Caco-2 (cell line): ENCODE measurements around the gene ADAM12. TPM values are rescaled to one million over a fixed set of nuclear protein-coding genes. Genes with fewer than 3 reads are reported as not detected.

Experiments
- BruUV-seq: library from RNA; stranded (reverse); fragments of 400-500 nt; replicated peaks from 2 replicates; lab custom pipeline; 2021; lab: Mats Ljungman, UMichigan
- CTCF ChIA-PET: fragments of 300-600 bp; sonication (Branson Sonifier 250); formaldehyde crosslinking; loops from one replicate; lab custom pipeline; 2022; ENCODE audit warnings: antibody characterized with exemption; lab: Charles Lee
- POLR2A ChIA-PET: fragments of 300-600 bp; sonication (Branson Sonifier 250); formaldehyde crosslinking; loops from one replicate; lab custom pipeline; 2022; ENCODE audit warnings: antibody characterized with exemption; lab: Charles Lee
- DNase-seq, 2 experiments: peaks; one replicate each; pipeline versions ENCODE4 v3.0.0 to v3.0.0-alpha.2; 2020 to 2022
- H3K27me3 ChIP-seq: replicated peaks from 2 replicates; pipeline ENCODE4 v1.6.0; 2011; ENCODE audit warnings: low read length; ENCODE audit not compliant: control insufficient read depth, insufficient read depth
- H3K36me3 ChIP-seq: 2 replicates; pipeline ENCODE4 v1.5.1; 2011; ENCODE audit warnings: low read length; ENCODE audit not compliant: control insufficient read depth, insufficient read depth
- H3K4me1 ChIP-seq: fragments of 250-450 bp; sonication (Bioruptor Pico); 2 replicates; pipeline ENCODE4 v1.5.1; 2020; ENCODE audit warnings: mild to moderate bottlenecking
- H3K4me3 ChIP-seq: 2 replicates; pipeline ENCODE4 v1.5.1; 2011; ENCODE audit warnings: low read depth, mild to moderate bottlenecking, control low read depth, low read length
- H3K9me3 ChIP-seq: fragments of 250-450 bp; sonication (Bioruptor Pico); 2 replicates; pipeline ENCODE4 v1.5.1; 2020; ENCODE audit warnings: mild to moderate bottlenecking, moderate library complexity
- H3K27ac Mint-ChIP-seq: one replicate; pipeline ENCODE4 v1.8.0; 2022; ENCODE audit warnings: mixed read lengths; ENCODE audit not compliant: unreplicated experiment
- H3K27me3 Mint-ChIP-seq: one replicate; pipeline ENCODE4 v1.8.0; 2022; ENCODE audit warnings: mixed read lengths; ENCODE audit not compliant: insufficient read depth, unreplicated experiment
- H3K36me3 Mint-ChIP-seq: one replicate; pipeline ENCODE4 v1.8.0; 2022; ENCODE audit warnings: mild to moderate bottlenecking, mixed read lengths; ENCODE audit not compliant: insufficient read depth, unreplicated experiment
- H3K4me1 Mint-ChIP-seq: one replicate; pipeline ENCODE4 v1.8.0; 2022; ENCODE audit warnings: low read depth, mixed read lengths; ENCODE audit not compliant: unreplicated experiment
- H3K4me3 Mint-ChIP-seq: one replicate; pipeline ENCODE4 v1.8.0; 2022; ENCODE audit warnings: mild to moderate bottlenecking, moderate library complexity, mixed read lengths; ENCODE audit not compliant: unreplicated experiment
- H3K9me3 Mint-ChIP-seq: one replicate; pipeline ENCODE4 v1.8.0; 2022; ENCODE audit warnings: mixed read lengths; ENCODE audit not compliant: unreplicated experiment
- intact Hi-C: fragments of 100-400 bp; cut with micrococcal nuclease; formaldehyde crosslinking; loops from one replicate; pipeline ENCODE4 v1.10.0; 2022; ENCODE audit not compliant: unreplicated experiment
- total RNA-seq: library from RNA; stranded (reverse); gene quantifications from 2 replicates; pipeline ENCODE4 v1.2.3, GENCODE V29; 2022
- TF ChIP-seq, protein P1 (sequence below), 2 experiments: fragments of 200-600 bp in 1 of 2; IDR thresholded peaks; 1 replicate in 1 of 2; 2 replicates in 1 of 2; pipeline versions ENCODE4 v1.5.1 to v1.8.0; 2011 to 2022; ENCODE audit warnings: antibody characterized with exemption in 1 of 2, control low read depth in 1 of 2, inconsistent platforms in 1 of 2, low read depth in 1 of 2, low read length in 1 of 2, mild to moderate bottlenecking in 1 of 2, moderate library complexity in 1 of 2; ENCODE audit not compliant: insufficient read depth in 1 of 2, severe bottlenecking in 1 of 2, unreplicated experiment in 1 of 2

The ADAM12 gene
- total RNA-seq, 1 experiment from 2014 or later, result not detected

DNA sequence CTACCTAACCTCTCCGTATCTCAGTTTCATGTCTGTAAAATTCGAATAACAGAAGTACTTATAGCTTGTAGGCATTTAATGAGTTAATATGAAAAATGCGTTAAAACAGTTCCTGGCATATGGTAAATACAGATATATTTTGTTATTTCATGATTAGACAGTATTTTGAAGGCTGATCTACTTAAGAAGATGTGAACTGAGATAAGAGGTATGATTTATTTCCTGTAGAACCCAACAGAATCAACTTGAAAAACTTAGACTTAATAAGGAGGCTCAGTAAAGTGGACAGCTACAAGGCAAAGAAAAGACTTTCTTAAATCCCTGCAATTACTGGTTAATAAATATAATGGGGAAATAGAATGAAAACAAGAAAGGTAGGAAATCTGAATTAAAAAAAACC is 388.6 kb downstream of the ADAM12 start:
- Mint-ChIP-seq H3K9me3 (no peaks in the 10 kb centered on the region), H3K36me3 (no peaks in the 10 kb centered on the region), H3K27ac (no peak overlapping the region), H3K4me3 (no peak overlapping the region), H3K27me3 (peaks cover 20% of the 10 kb centered on the region), H3K4me1 (no peaks in the 10 kb centered on the region)
- no TSS peak for BruUV-seq
- no peaks in the 10 kb centered on the region for H3K4me1 ChIP-seq
- no peaks in the 10 kb centered on the region for H3K27me3 ChIP-seq
- H3K9me3 ChIP-seq, result no peaks in the 10 kb centered on the region
- intact Hi-C loops, result no loop called here
- H3K4me3 ChIP-seq, result no peak overlapping the region
- no peaks in the 10 kb centered on the region for H3K36me3 ChIP-seq
- TF ChIP-seq, protein P1, sequence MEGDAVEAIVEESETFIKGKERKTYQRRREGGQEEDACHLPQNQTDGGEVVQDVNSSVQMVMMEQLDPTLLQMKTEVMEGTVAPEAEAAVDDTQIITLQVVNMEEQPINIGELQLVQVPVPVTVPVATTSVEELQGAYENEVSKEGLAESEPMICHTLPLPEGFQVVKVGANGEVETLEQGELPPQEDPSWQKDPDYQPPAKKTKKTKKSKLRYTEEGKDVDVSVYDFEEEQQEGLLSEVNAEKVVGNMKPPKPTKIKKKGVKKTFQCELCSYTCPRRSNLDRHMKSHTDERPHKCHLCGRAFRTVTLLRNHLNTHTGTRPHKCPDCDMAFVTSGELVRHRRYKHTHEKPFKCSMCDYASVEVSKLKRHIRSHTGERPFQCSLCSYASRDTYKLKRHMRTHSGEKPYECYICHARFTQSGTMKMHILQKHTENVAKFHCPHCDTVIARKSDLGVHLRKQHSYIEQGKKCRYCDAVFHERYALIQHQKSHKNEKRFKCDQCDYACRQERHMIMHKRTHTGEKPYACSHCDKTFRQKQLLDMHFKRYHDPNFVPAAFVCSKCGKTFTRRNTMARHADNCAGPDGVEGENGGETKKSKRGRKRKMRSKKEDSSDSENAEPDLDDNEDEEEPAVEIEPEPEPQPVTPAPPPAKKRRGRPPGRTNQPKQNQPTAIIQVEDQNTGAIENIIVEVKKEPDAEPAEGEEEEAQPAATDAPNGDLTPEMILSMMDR (IDR thresholded peaks at IDR 0.05; ENCODE audit: insufficient read depth in 1 of 2, low read depth in 1 of 2, low read length in 1 of 2, severe bottlenecking in 1 of 2, unreplicated experiment in 1 of 2), result no peak
- ChIA-PET CTCF (no interaction called here), POLR2A (no interaction called here)
- DNase-seq, result no peak

GRCh38 chr10:125997586-125997985 is 390.7 kb downstream of the ADAM12 start:
- intact Hi-C loops, result no loop called here
- CTCF ChIA-PET, result no interaction called here
- no peak for DNase-seq

GRCh38 chr10:125995726-125996304 is 392.5 kb downstream of the ADAM12 start:
- Histone ChIP-seq H3K36me3 (no peaks in the 10 kb centered on the region), H3K27me3 (no peaks in the 10 kb centered on the region), H3K4me1 (no peaks in the 10 kb centered on the region), H3K9me3 (no peaks in the 10 kb centered on the region), H3K4me3 (no peak overlapping the region)
- ChIA-PET POLR2A (no interaction called here), CTCF (no interaction called here)
- H3K27ac Mint-ChIP-seq, result no peak overlapping the region
- no peaks in the 10 kb centered on the region for H3K9me3 Mint-ChIP-seq
- H3K36me3 Mint-ChIP-seq, result no peaks in the 10 kb centered on the region
- intact Hi-C loops, result no loop called here
- H3K27me3 Mint-ChIP-seq, result peaks cover 16% of the 10 kb centered on the region
- no TSS peak for BruUV-seq
- H3K4me3 Mint-ChIP-seq, result no peak overlapping the region
- TF ChIP-seq, protein P1 (IDR thresholded peaks at IDR 0.05; ENCODE audit: insufficient read depth in 1 of 2, low read depth in 1 of 2, low read length in 1 of 2, severe bottlenecking in 1 of 2, unreplicated experiment in 1 of 2), result no peak
- DNase-seq, result no peak
- no peaks in the 10 kb centered on the region for H3K4me1 Mint-ChIP-seq

More at GRCh38 chr10:125997586-125997985, 390.7 kb downstream of the ADAM12 start:
- H3K4me1 Mint-ChIP-seq, result no peaks in the 10 kb centered on the region
- POLR2A ChIA-PET, result no interaction called here
- Histone ChIP-seq H3K4me1 (no peaks in the 10 kb centered on the region), H3K36me3 (no peaks in the 10 kb centered on the region), H3K9me3 (no peaks in the 10 kb centered on the region), H3K27me3 (no peaks in the 10 kb centered on the region), H3K4me3 (no peak overlapping the region)
- H3K36me3 Mint-ChIP-seq, result no peaks in the 10 kb centered on the region
- TF ChIP-seq, protein P1 (IDR thresholded peaks at IDR 0.05; ENCODE audit: insufficient read depth in 1 of 2, low read depth in 1 of 2, low read length in 1 of 2, severe bottlenecking in 1 of 2, unreplicated experiment in 1 of 2), result no peak
- H3K27ac Mint-ChIP-seq, result no peak overlapping the region
- H3K27me3 Mint-ChIP-seq, result peaks cover 19% of the 10 kb centered on the region
- BruUV-seq, result no TSS peak
- no peaks in the 10 kb centered on the region for H3K9me3 Mint-ChIP-seq
- no peak overlapping the region for H3K4me3 Mint-ChIP-seq
